Keratinocyte (primary cell): ENCODE data around the gene NOS1AP.

Source experiments
- EZH2 ChIP-seq: IDR thresholded peaks from one replicate; pipeline ENCODE4 v1.6.1; 2012; ENCODE audit warnings: inconsistent platforms, mild to moderate bottlenecking, low read length, moderate library complexity
- TF ChIP-seq, protein P1 (sequence below), 3 experiments: IDR thresholded peaks in 1 of 3; conservative IDR thresholded peaks in 1 of 3; optimal IDR thresholded peaks in 1 of 3; 2 replicates in 2 of 3; 3 replicates in 1 of 3; pipeline versions ENCODE3 to v1.5.1; 2011; ENCODE audit warnings: low read length in 3 of 3, mild to moderate bottlenecking in 3 of 3, moderate library complexity in 2 of 3, control low read depth in 1 of 3, inconsistent platforms in 1 of 3; ENCODE audit not compliant: insufficient read depth in 2 of 3; ENCODE audit errors: extremely low read depth in 1 of 3

GRCh38 chr1:162069334-162070093, at the start of gene NOS1AP:
- TF ChIP-seq, protein P1, sequence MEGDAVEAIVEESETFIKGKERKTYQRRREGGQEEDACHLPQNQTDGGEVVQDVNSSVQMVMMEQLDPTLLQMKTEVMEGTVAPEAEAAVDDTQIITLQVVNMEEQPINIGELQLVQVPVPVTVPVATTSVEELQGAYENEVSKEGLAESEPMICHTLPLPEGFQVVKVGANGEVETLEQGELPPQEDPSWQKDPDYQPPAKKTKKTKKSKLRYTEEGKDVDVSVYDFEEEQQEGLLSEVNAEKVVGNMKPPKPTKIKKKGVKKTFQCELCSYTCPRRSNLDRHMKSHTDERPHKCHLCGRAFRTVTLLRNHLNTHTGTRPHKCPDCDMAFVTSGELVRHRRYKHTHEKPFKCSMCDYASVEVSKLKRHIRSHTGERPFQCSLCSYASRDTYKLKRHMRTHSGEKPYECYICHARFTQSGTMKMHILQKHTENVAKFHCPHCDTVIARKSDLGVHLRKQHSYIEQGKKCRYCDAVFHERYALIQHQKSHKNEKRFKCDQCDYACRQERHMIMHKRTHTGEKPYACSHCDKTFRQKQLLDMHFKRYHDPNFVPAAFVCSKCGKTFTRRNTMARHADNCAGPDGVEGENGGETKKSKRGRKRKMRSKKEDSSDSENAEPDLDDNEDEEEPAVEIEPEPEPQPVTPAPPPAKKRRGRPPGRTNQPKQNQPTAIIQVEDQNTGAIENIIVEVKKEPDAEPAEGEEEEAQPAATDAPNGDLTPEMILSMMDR (optimal IDR thresholded peaks at IDR 0.05 in 1 of 3, IDR thresholded peaks at IDR 0.05 in 1 of 3, conservative IDR thresholded peaks at IDR 0.05 in 1 of 3; ENCODE audit: extremely low read depth in 1 of 3, insufficient read depth in 2 of 3, low read length in 3 of 3): no peak
- no peak for TF ChIP-seq EZH2
